GM04504 (cell line): ENCODE data around the gene NUDT3.
A peak's percentile ranks its signal among the peaks of the same experiment; 100 is the strongest.
"Not testable (repeated sequence)": the region's sequence is repeated elsewhere in the genome, so short reads cannot be mapped to it uniquely, and the experiment has no call there.

Source experiments
- DNase-seq: peaks from one replicate; pipeline ENCODE4 v3.0.0-alpha.2; 2012; ENCODE audit warnings: low read depth

Gene NUDT3

GRCh38 chr6:34392497-34393190, at the start of gene NUDT3:
Gene NUDT3, minus strand, starts transcription at chr6:34392669. Its CDS starts 307 bp downstream, at chr6:34392362.
- DNase-seq = peak; percentile 85

DNA sequence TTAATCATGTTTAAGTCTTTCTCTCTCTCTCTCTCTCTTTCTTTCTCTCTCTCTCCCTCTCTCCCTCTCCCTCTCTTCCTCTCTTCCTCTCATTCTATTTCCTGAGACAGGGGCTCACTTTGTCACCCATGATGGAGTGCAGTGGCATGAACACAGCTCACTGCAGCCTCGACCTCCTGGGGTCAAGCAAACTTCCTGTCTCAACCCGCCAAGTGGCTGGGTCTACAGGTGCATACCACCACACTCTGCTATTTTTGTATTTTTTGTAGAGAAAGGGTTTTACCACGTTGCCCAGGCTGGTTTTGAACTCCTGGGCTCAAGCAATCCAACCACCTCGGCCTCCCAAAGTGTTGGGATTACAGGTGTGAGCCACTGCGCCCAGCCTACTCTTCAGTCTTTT, 49.1 kb upstream of the NUDT3 start:
- DNase-seq = no peak

DNA sequence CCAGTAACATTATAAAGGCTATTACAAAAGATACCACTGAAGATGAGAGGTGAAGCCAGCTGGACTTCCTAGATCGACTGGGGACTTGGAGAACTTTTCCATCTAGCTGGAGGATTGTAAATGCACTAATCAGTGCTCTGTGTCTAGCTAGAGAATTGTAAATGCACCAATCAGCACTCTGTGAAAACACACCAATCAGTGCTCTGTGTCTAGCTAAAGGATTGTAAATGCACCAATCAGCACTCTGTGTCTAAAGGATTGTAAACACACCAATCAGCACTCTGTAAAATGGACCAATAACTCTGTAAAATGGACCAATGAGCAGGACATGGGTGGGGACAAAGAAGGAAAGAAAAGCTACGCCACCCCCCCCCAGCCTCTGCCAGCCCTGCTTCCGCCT, 47.0 kb upstream of the NUDT3 start:
- DNase-seq = no peak

DNA sequence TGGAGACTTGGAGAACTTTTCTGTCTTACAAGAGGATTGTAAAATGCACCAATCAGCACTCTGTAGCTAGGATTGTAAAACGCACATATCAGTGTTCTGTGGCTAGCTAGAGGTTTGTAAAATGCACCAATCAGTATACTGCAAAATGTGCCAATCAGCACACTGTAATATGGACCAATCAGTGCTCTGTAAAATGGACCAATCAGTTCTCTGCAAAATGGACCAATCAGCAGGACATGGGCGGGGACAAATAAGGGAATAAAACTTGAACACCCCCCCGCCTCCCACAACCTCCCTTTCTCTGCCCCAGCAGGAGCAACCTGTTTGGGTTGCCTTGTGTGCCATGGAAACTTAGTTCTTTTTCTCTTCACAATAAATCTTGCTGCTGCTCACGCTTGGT, 46.2 kb upstream of the NUDT3 start:
- no peak for DNase-seq

DNA sequence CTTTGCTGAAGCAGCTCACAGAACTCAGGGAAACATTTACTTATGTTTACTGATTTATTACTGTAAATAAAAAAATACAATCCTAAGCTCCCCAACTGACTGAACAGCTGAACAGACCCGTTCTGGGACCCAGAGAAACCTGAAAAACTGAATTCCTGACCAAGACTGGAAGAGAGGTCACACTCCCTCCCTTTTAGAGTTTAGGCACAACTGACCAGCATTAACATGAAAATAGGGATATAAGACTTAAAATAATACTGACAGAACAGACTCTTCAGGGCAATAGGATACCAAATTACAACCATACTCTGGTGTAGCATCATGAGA, 45.1 kb upstream of the NUDT3 start:
- DNase-seq = no peak

DNA sequence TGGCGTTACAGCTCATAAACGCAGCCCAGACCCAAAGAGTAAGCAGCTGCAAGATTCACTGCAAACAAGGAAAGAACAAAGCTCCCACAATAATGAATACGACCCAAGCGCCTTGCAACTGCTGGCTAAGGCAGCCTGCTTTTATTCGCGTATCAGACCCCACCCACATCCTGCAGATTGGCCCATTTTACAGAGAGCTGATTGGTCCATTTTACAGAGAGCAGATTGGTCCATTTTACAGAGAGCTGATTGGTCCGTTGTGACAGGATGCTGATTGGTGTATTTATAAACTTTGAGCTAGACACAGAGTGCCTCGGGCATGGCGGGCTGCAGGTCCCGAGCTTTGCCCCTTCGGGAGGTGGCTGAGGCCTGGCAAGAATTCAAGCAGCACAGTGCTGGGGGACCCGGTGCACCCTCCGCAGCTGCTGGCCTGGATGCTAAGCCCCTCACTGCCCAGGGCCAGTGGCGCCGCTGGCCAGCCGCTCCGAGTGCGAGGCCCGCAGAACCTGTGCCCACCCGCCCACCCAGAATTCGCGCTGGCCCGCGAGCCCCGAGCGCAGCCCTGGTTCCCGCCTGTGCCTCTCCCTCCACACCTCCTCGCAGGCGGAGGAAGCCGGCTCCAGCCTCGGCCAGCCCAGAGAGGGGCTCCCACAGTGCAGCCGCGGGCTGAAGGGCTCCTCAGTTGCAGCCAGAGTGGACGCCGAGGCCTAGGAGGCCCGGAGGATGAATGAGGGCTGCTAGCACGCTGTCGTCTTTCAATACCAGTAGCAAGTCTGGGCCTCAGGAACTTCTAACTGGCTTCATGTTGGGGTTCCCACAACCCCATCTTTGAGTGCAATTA, 44.6 kb upstream of the NUDT3 start:
- no peak for DNase-seq

DNA sequence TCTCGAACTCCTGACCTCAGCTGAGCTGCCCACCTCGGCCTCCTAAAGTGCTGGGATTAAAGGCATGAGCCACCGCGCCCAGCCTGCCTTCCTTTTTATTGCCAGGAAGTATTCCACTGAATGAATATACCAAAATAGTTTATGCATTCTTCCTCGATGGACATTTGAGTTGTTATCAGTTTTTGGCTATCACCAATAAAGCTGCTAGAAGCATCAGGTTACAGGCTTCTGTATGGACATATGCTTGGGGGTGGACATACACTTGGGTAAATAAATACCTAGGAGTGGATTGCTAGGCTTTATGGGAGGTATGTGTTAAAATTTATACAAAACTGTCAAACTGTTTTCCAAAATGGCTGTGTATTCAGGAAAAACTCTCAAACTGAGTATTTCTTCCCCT, 43.4 kb upstream of the NUDT3 start:
- DNase-seq = no peak

GRCh38 chr6:34425498-34426410, 33.3 kb upstream of the NUDT3 start, which contains the start of gene RPS10:
Gene RPS10, minus strand, starts transcription at chr6:34426069. Its CDS starts 848 bp downstream, at chr6:34425221.
- peak; percentile 86 for DNase-seq

- no peak for DNase-seq
These were observed 32.6 kb upstream of the NUDT3 start for GRCh38 chr6:34425132-34425497.

DNA sequence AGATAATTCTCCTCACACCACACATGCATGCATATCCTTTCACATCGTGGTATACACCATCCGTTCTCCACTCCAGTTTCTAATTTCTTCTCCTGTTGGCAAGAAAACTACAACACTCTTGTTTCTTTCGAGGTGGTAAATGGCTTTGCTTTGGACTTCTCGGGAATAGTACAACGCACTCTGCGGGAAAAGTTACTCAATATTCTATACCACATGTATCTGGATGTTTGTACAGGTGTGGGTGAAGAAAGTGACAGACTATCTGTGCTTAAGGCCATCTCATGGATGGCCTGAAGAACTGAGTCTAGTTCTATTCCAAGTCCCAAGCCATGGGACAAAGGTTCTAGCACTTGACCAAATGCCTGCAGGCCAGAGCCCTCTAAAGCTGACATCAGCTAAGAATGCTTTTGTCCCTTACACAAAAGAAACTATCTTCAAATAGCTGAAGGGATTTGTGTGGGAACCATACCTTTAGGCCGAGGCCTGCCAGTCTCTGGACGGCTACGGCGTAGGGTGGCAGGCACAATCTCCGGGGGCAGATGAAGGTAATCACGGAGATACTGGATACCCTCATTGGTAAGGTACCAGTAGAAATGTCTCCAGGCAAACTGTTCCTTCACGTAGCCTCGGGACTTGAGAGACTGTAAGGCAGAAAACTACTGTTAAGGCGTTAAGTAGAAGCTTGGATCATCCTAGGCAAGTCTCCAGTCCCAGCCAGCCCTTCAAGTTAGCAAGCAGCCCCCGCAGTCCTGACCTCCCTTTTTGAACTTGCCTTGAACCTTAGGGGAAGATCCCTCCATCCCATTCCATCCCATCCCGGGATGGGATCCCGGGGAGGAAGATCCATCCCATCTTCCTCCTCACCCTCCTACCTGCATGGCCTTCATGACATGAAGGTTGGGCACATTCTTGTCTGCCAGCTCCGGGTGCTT, 32.0 kb upstream of the NUDT3 start:
- DNase-seq = no peak

- no peak for DNase-seq
These were observed 30.8 kb upstream of the NUDT3 start for GRCh38 chr6:34423254-34423653.

DNA sequence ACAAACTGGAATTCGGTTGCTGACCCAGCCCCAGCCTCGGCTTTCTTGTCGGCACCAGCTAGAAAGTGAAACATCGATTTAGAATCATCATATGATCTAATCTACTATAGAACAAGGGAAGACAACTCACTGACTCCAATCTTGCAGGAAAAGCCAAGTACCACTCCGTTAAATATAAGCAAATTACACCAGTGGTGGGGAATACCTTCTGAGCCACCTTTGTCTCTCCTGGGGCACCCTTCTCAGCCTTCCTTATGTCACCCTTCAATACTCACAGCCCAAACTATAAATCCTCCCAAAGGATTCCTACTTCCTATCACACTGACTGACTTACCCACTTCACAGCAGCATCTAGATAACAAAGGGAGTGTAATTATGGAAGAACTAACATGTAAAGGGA, 25.9 kb upstream of the NUDT3 start:
- no peak for DNase-seq

GRCh38 chr6:34416877-34417371, 24.5 kb upstream of the NUDT3 start:
- no peak for DNase-seq

- peak; percentile 54 for DNase-seq
These were observed 22.8 kb upstream of the NUDT3 start for GRCh38 chr6:34414999-34415858.

GRCh38 chr6:34412643-34413214, 20.3 kb upstream of the NUDT3 start:
- no peak for DNase-seq

DNA sequence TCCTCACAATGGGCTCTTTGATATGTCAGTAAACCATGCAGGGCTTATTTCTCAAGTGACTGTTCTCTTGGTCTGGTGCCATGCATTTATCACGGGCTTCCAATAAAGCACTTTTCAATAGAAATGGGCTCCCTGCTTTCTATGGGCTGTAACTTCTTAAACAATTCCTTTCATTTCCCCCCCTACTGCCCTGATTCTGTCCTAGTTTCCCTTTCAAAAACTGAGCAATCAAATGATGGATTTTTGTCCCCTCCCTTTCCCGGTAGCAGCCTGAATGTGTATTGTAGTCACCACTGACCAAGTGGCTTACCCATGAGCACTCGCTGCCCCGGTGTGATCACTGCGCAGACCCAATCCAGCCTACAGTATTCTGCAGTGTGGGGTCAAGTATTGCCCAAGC, 19.5 kb upstream of the NUDT3 start:
- no peak for DNase-seq

- DNase-seq = not testable (repeated sequence)
These were observed 15.4 kb upstream of the NUDT3 start for GRCh38 chr6:34407915-34408314.

GRCh38 chr6:34396518-34396917, 4.0 kb upstream of the NUDT3 start:
- DNase-seq = no peak

DNA sequence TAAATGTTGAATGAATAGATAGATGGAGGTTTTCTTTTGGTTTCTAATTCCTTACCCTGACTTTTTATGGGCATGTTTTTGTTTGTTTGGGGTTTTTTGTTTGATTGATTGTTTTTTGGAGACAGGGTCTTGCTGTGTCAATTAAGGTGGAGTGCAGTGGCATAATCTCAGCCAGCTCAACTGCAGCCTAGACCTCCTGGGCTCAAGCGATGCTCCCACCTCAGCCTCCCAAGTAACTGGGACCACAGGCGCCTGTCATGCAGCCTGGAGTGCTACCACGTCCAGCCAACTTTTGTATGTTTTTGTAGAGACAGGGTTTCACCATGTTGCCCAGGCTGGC, 1.5 kb upstream of the NUDT3 start:
- no peak for DNase-seq
